Nucleus accumbens (tissue), 56 donors: Measurements from ENCODE around the gene EXOC2.

ENCODE experiments used
- DNase-seq, 56 donors: peaks; one replicate each; lab custom pipeline; 2025; lab: John Stamatoyannopoulos, UW

The EXOC2 gene

DNA sequence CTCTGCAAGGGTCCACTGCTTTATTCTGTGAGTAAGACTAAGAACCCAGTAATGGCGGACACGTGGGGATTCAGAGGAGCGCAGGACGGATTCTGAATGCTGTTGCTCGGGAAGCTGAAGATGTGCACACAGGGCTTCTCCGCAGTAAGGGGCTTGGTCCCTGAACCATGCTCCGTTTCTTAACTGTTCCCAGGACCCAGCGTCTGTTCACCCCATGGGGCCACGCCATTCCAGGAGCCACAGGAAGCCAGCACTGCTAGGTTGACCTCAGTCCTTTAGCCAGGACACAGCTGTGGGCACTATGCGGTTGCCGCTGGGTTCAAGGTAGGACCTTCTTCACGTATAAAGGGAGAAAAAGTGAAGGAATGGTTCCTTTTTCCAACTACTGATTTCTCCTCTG lies 241.6 kb downstream of the EXOC2 start:
- DNase-seq, result no peak

DNA sequence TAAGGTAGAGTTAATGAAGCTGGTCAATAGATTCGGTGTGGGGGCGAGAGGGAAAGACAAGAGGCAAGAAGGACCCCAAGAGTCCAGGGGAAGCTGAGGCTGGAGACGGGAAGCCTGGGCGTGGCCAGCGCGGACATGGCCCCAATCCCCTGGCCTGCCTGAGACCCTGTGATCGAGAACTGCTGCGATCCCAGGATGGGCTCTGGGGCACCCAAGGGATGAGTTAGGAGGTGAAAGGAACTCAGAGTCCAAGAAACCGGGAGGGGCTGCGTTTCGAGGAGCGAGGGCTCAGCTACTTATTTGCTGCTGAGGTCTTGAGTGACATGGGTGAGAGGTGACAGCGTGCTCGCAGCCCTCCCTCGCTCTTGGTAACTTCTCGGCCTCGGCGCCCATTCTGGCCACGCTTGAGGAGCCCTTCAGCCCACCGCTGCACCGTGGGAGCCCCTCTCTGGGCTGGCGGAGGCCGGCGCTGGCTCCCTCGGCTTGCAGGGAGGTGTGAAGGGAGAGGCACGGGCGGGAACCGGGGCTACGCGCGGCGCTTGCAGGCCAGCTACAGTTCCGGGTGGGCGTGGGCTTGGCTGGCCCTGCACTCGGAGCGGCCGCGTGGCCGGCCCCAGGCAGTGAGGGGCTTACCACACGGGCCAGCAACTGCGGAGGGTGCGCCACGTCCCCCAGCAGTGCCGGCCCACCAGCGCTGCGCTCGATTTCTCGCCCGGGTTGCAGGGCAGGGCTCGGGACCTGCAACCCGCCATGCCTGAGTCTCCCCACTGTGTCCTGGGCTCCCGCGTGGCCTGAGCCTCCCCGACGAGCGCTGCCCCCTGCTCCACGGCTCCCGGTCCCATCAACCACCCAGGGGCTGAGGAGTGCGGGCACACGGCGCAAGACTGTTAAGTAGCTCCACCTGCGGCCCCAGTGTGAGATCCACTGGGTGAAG lies 243.2 kb downstream of the EXOC2 start:
- DNase-seq, result no peak

DNA sequence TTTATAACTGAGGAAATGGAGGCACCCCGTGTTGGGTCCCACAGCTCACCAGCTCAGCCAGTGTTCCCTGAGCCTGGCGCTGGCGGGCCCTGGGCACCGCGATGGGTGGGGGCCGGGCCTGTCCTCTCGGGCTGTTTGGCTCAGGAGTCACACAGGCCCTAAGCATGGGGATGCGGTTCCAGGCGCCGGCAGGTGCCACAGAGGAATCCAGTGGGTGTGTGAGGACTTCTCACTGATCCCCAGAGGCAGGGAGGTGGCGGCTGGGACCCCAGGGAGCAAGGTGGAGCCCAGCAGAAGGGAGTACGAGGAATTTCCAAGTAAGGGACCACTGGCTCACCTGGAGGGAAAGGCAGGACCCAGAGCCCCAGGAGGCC lies 243.9 kb downstream of the EXOC2 start:
- DNase-seq, result no peak

DNA sequence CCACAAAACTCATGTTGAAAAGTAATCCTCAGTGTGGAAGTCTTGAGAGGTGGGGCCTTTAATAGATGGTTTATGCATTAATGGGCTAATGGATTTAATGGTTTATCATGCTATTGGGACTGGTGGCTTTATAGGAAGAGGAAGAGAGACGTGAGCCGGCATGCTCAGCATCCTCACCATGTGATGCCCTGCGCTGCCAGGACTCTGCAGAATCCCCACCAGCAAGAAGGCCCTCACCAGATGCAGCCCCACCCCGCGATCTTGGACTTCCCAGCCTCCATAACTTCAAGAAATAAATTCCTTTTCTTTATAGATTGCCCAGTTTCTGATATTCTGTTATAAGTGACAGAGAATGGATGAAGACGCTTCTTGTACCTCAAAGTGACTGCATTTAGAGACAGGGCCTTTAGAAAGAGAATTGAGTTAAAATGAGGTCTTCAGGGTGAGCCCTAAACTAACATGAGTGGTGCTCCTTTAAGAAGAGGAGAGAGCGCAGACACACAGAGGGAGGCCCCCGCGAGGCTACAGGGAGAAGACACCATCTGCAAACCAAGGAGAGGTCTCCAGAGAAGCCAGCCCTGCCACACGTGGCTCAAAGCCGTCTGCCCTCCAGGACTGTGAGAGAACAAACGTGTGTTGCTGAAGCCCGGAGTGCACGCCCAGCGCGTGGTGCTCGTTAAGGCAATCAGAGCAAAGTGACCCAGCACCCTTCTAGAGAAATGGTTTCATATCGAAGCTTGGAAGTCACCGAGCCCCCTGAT lies 244.5 kb downstream of the EXOC2 start:
- DNase-seq, result no peak

DNA sequence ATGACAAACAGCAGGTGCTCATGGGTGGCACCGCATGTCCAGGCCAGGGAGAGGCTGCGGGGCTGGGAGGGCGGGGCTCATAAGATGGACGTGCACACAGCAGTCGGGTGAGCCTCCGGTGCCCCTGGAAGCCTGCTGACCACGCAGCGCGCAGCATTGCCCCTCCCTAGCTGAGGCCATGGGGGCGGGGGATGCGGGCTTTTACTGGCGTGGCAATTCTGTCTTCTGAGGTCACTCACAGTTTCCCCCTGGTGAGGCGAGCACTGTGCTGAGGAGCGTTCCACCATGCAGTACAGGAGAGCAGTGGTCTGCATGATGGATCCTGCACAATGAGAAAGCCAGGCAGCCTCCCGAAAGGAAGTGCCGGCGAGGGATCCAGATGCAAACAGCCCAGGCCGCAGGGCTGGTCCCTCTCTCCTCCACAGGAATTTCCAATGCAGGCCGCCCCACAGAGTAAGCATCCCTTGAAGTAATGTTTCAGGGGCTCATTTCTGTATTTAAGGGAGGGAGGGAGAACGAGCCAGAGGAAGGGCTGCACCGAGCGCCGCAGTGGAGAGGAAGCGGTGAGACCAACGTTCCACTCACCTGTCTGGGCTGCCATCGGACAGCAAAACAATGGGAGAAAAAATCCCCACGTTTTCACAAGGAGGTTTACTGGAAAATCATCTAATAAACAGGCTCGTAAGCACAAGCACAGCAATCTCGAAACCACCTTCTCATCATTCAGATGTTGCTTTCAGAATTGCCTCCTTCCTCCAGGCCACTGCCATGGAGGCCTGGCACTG lies 245.4 kb downstream of the EXOC2 start:
- DNase-seq, result no peak

DNA sequence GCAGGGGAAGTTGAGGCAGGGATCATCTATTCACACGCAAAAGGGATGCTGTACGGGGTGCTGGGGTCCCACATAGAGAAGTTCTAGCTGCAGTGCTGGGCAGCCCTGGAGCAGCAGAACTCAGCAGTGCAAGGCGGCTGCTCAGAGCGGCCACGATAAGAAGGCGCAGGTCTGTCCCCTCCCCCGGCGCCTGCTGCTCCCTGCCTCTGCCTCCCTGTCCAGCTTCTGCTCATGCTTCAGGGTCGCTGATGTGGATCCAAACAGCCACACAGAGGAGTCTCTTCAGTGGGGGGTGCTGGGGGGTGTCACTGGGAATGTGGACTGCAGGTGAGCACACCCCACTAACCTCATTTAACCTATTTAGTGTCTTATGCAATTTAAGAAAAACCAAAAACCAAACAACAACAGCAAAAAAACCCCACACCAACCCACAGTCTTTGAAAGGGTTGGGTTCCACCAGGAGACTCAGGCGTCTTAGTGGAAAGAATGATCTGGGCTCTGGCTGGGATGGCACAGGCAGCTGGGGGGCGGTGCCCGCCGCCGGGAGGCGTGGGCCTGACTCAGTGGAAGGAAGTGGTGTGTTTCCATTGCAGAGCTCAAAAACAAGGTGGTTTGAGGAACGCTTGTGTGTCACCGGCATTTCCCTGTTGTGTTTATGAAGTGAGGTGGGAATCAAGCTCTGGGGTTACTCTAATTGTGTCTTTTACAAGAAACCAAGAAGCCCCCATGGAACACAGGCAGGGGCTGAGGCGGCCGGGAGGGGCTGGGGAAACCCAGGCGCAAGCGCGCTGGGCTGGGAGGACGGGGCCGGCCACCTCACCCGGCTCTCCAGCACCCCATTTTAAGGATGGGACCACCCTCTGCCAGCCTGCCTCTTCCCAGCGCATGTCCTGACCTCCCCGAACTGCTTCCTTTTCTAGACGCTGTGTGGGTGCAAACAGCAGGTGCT lies 246.2 kb downstream of the EXOC2 start:
- no peak for DNase-seq

DNA sequence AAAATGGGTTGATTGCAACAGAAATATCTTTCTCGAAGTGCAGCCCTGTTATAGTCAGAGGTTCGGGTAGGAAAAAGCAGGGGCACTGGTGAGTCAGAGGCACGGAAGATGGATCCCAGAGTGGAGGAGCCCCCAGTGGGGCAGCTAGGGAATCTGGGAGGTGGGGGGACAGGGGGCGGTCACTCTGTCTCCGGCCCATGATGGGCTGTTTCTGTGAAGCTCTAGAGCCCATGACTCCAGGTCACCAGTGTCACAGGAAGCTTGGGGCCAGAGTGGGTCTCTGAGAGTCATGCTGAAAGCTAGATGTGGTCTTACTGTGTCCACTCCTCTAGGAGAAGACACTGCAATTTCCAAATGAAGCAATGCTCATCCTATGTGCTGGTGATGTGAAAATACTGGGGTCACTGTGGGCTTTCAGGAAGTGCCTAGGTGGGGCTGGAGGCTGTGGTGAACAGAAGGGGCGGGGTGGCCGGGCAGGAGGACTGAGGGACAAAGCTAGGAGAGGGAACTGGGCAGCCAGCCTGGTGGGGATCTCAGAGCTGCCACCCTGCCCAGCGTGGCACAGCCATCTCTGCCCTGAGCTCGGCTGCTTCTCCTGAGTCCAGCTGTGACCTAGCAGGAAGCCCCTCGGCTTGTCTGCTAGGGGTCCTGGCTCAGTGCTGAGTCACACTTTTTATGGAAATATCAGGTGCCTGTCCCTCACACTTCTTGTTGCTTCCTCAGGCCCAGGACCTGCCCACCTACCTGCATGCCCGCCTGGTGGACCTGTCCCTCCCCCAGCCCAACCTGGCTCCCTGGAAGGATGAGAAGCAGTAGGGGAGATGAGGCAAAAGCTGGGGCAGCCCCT lies 247.1 kb downstream of the EXOC2 start:
- no peak for DNase-seq

DNA sequence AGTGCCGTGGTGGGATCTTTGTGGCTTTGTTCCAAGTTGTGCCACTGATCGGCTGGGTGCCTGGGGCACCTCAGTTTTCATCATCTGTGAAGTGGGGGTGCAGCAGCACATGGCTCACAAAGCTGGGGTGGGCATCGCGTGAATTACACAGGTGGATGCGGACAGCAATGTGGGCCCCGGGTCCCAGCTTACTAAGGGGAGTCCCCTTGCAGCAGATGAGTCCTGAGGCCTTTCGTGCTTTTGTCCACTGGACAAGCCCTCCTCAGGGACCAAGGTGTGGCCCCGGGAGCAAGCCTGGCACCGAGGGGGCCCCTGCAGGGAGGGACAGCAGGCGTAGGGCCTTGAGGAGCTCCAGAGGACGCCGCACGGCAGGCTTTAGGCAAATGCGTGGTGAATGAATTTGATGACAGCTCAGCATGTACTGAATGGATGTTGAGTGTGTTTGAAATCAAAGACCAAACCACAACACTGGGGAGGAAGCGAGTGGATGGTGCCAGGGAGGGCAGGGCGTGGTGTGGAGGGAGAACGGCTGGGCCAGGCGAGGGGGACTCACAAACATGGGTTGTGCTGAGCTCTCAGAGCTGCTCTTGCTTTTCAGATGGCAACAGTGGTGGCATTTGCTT lies 248.2 kb downstream of the EXOC2 start:
- no peak for DNase-seq

DNA sequence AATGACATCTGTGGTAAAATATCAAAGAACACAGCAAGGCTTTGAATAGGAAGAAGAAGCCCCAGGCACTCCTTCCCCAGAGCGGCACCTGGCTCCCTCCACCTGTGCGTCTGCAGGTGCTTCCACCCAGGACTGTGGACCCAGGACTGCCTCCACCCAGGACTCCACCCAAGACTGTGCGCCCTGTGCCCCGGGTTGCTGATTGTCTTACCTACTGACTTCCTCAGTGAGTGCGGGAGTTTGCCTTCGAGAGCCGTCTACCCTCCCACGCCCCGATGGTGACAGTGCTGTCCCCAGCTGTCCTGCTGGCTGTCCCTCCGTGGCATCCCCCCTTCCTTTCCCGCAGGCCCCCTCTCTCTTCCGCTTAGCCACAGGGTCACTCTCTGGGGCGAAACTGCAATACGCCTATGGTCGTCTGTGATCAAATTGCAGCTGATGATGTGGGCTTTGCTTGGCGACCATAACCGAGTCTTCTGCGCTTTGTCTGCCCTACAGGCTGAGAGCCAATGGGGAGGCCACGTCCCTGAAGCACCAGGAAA lies 249.2 kb downstream of the EXOC2 start:
- DNase-seq, result no peak

DNA sequence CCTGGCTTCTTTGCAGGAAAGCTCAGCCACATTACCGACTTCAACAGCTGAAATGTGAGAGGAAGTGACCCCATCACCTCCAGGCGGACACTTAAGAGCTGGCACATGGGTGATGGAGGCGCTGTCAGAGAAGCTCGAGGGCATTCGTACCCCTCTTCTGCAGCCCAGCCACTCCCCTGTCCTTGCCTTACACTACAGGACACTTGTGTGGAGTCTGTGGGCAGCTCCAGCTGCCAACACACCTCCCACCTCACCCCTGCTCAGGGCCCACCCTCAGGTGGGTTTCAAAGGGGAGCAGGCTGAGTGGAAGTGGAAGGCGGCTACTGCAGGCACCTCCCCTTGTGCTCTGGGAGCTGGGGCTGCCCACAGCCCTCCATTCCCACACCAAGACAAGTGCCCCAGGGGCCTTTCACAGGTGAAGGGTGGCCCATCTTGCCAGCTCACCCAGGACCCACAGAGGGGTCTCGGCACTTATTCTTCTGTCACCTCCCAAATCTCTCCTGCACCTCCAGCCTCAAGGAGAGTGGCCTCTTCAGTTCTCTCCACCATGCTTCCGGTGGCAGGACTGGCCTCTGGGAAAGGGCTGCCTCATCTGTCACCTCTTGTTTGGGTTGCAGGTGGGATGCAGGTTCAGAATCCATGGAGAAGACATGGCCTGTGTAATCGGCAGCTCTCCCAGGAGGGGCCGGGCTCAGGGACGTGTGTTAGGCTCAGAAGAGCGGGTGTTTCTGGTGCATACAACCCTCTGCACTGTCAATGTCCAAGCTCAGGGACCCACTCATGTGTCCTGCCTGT lies 251.6 kb downstream of the EXOC2 start:
- no peak for DNase-seq

DNA sequence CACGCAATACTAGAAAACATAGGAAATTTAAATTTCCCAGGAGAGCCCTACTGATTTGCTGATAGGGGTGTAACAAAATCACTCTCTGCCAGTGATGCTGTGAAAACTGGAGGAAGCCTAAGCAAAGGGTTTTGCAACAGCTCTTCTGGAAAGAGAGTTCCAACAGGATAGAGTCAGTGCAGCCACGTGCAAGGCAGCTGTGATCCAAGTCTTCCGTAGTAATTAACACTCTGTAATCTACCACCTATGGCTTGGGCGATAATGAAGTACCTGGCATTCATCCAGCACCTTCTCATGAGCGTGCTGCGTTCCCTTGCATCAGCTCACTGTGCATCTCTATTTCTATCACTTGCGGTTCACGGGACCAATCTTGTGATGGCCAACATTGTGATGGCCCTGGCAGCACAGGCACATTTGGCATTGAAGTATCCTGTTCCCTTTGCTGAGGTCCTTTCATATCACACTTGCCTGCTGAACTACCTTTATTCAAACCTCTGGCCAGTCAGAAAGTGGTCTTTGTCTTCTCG lies 253.2 kb downstream of the EXOC2 start:
- DNase-seq, result no peak

DNA sequence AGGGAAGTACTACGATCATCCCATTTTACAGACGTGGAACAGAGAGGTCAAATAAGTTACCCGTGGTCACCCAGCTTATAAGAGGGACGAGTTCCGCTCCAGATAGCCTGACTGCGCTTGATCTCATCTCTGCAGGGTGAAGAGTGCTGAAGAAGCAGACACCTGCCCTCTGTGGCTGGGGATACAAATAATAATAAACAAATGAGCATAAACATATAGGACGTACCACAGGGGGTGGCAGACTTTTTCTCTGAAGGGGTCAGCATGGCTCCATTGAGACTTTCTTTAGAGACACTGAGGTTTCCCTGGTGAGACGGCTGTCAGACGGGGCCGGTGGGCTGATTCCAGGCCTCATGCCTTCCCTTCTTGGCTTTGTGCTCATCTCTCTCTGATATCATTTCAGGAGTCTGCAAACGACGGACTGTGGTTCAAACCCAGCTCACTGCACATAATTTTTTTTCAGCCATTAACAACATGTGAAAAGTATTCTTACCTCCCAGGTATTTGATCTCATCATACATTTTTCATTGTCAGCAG lies 254.2 kb downstream of the EXOC2 start:
- DNase-seq, result no peak

DNA sequence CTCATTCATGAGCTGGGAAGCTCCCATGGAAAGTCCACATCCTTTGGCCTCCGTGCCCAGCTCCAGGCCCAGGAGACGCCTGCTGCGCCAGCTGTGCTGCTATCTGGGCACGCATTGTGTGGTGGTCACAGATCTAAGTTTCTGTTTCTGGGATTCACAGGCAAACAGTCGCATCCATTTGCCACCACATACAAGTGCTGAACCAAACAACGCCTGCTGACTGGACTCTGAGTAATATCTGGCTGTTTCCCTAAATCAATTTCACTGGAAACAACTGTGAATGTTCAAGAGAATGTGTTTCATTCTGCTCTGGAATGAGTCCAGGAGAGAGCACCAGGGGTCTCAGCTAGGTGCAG lies 255.9 kb downstream of the EXOC2 start:
- DNase-seq, result peak in 1 of 56 donors; percentile 2

DNA sequence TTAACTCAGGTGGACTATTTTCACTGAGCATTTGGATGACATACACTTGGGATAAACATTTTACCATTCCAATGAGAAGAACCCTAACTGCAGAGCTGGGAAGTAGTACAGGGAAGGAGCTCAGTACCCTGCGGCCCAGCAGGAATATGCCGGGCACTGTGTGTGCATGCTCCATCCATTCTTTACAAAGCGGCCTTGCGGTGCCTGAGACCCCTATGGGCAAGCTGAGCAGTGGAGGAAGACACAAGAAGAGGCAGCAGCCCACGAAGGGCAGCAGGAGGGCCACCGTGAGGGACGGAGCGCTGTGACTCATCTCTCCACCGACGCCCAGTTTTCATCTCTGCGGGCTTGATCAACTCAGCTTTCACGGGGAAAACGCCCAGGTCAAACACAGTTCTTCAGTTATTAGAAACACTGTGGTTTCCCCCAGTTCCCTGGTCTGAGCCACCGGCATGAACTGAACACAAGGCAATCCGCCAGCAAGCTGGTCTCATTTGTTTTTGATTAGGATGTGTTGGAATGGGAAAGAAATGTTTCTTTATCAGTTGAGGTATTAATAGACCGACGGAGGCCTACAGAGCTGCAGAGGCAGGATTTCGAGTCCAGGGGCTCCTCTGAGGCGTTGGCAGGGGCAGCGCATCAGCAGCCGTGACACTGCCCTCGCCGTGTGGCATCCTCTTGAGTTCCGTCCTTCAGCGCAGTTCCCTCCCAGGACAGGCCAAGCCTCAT lies 256.5 kb downstream of the EXOC2 start:
- DNase-seq, result no peak

DNA sequence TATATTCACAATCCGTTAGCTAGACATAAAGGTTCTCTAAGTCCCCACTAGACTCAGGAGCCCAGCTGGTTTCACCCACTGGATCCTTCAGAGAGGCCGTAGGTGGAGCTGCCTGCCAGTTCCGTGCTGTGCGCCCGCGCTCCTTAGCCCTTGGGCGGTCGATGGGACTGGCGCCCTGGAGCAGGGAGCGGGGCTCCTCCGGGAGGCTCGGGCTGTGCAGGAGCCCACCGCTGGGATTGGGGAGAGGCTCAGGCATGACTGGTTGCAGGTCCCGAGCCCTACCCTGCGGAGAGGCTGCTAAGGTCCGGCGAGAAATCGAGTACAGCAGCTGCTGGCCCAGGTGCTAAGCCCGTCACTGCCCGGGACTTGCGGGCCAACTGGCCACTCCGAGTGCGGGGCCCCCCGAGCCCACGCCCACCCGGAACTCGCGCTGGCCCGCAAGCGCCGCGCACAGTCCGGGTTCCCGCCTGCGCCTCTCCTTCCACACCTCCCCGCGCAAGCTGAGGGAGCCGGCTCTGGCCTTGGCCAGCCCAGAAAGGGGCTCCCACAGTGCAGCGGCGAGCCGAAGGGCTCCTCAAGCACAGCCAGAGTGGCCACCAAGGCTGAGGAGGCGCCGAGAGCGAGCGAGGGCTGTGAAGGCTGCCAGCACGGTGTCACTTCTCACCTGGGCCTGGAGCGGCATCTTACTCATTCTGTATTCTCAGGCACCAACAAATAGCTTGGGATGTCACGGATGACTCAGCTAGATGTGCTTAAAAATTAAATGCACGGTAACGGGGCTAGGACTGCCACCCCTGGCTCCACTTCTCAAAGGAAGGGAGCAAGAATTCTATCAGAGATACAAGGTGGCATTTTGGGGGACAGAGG lies 257.3 kb downstream of the EXOC2 start:
- peak in 1 of 56 donors; percentile 3 for DNase-seq
